CD4-positive, alpha-beta memory T cell (primary cell): Measurements from ENCODE around the gene ZNF260. TPM values are rescaled to one million over a fixed set of nuclear protein-coding genes. Genes with fewer than 3 reads are reported as not detected.

Experiments
- CTCF ChIA-PET: fragments of 350-600 bp; sonication (Branson Sonifier 250); formaldehyde crosslinking; loops from one replicate; lab custom pipeline; 2021; ENCODE audit warnings: inconsistent platforms; ENCODE audit not compliant: partially characterized antibody; lab: Charles Lee
- POLR2A ChIA-PET: fragments of 350-600 bp; sonication (Branson Sonifier 250); formaldehyde crosslinking; loops from one replicate; lab custom pipeline; 2021; ENCODE audit not compliant: partially characterized antibody; lab: Charles Lee
- DNase-seq, 5 donors: peaks; one replicate each; pipeline versions ENCODE4 v3.0.0 to v3.0.0-alpha.2; 2020 to 2022; ENCODE audit warnings: mixed read lengths in 1 of 5
- H3K27ac ChIP-seq: one replicate; pipeline ENCODE4 v1.7.0; 2013; ENCODE audit warnings: low read depth, low read length
- H3K27me3 ChIP-seq: 2 replicates; pipeline ENCODE4 v1.7.0; 2013; ENCODE audit warnings: mild to moderate bottlenecking, low read length, moderate library complexity; ENCODE audit not compliant: insufficient read depth
- H3K36me3 ChIP-seq: 2 replicates; pipeline ENCODE4 v1.7.0; 2013; ENCODE audit warnings: mild to moderate bottlenecking, low read length, moderate library complexity; ENCODE audit not compliant: insufficient read depth
- H3K4me1 ChIP-seq: 2 replicates; pipeline ENCODE4 v1.7.0; 2013; ENCODE audit warnings: mild to moderate bottlenecking, low read length, moderate library complexity; ENCODE audit not compliant: insufficient read depth
- H3K4me3 ChIP-seq, 2 donors: one replicate each; pipeline ENCODE4 v1.7.0; 2013; ENCODE audit warnings: low read length in 2 of 2, mild to moderate bottlenecking in 1 of 2
- H3K9me3 ChIP-seq, 2 donors: one replicate each; pipeline ENCODE4 v1.7.0; 2013; ENCODE audit warnings: low read length in 2 of 2, control low read depth in 1 of 2; ENCODE audit not compliant: control insufficient read depth in 1 of 2
- H3K27ac Mint-ChIP-seq, 7 donors: one replicate each; pipeline ENCODE4 v1.8.0; 2020 to 2021; ENCODE audit warnings: mixed read lengths in 7 of 7, mild to moderate bottlenecking in 6 of 7, inconsistent platforms in 3 of 7, moderate library complexity in 3 of 7
- H3K27me3 Mint-ChIP-seq, 2 donors: one replicate each; pipeline ENCODE4 v1.8.0; 2020 to 2021; ENCODE audit warnings: mixed read lengths in 2 of 2
- H3K36me3 Mint-ChIP-seq, 2 donors: one replicate each; pipeline ENCODE4 v1.8.0; 2020 to 2021; ENCODE audit warnings: mixed read lengths in 2 of 2, inconsistent platforms in 1 of 2, mild to moderate bottlenecking in 1 of 2
- H3K4me1 Mint-ChIP-seq, 4 donors: one replicate each; pipeline ENCODE4 v1.8.0; 2020 to 2021; ENCODE audit warnings: mixed read lengths in 4 of 4, mild to moderate bottlenecking in 1 of 4
- H3K4me3 Mint-ChIP-seq, 8 donors: one replicate each; pipeline ENCODE4 v1.8.0; 2020 to 2021; ENCODE audit warnings: mixed read lengths in 8 of 8, mild to moderate bottlenecking in 7 of 8, moderate library complexity in 6 of 8, inconsistent platforms in 3 of 8
- H3K9me3 Mint-ChIP-seq, 8 donors: one replicate each; pipeline ENCODE4 v1.8.0; 2020 to 2021; ENCODE audit warnings: mixed read lengths in 8 of 8, mild to moderate bottlenecking in 5 of 8, inconsistent platforms in 3 of 8, moderate library complexity in 1 of 8
- intact Hi-C: fragments of 100-400 bp; cut with micrococcal nuclease; formaldehyde crosslinking; loops from one replicate; pipeline ENCODE4 v1.15.1; 2023
- polyA plus RNA-seq, 2 donors: library from polyadenylated mRNA; unstranded; fragments of 300-500 nt; fragmentation: Illumina TruSeq; gene quantifications; one replicate each; pipeline ENCODE4 v1.2.3, GENCODE V29; 2021
- total RNA-seq, 2 experiments: library from RNA; stranded (reverse); gene quantifications; one replicate each; pipeline ENCODE4 v1.2.3, GENCODE V29; 2021

The ZNF260 gene
- total RNA-seq = 10 to 100 TPM; 15.4 to 18.8 TPM
- 10 to 100 TPM in 1 of 2 donors, 1 to 10 TPM in 1; 6.4 to 11.3 TPM for polyA plus RNA-seq

DNA sequence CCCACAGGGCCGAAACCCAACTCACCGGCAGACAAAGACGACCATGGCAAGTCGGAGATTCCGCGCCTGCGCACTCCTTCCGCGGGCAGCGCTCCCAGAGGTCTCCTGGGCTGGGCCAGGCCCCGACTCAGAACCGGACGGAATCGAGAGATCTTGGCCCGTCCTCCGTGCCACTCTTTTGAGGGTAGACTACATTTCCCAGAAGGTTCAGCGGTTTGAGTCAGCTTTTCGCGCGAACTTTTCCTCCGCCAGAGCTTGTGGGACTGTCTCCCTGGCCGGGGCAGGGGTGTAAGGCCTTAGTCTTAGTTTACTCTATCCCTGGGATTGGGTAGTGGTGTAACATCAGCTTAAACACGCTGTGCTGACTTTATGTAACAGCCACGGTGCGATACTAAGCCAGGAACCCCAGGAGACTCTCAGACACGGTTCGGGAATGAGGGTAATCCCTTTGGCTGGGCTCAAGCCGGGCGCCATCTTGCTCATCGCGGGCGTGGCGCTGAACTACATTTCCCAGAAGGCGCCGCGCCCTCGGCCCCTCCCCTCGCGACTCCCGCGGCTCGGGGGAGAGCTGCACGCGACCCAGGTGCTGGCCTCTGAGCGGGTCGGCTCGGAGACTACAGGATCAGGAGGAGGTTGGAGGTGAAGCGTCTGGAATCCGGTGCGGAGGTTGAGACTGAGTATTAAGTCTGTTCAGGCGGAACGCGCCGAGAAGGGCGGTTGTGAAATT, at the start of gene ZNF260:
Gene ZNF260 (minus strand): TSS at position 78 of the 727 bp plus-strand sequence. CDS start 13,033 bp downstream, outside the sequence.
- Histone ChIP-seq H3K4me3 (peak within 1 kb of the TSS; percentile 88 to 99), H3K27ac (peak within 1 kb of the TSS; percentile 87), H3K36me3 (peaks cover 7% of the 10 kb centered on the region), H3K4me1 (peaks cover 22% of the 10 kb centered on the region), H3K9me3 (peaks cover 0 to 20% of the 10 kb centered on the region in 2 donors), H3K27me3 (no peaks in the 10 kb centered on the region)
- peak; percentile 90 to 95 (median 93) for DNase-seq
- intact Hi-C loops = loop anchor here (1.0 to 5.0 kb wide), 14 partner anchors 39 to 1066 kb away; partner anchors contain the start of genes ZFP14, ZNF146, ZNF345 and ZNF382
- Mint-ChIP-seq H3K36me3 (peaks cover 34 to 44% of the 10 kb centered on the region in 2 donors), H3K27me3 (no peaks in the 10 kb centered on the region), H3K4me3 (peak within 1 kb of the TSS; percentile 91 to 100 (median 97)), H3K4me1 (peaks cover 17 to 29% (median 22%) of the 10 kb centered on the region in 4 donors), H3K9me3 (peaks cover 2 to 55% (median 29%) of the 10 kb centered on the region in 8 donors), H3K27ac (peak within 1 kb of the TSS; percentile 91 to 99 (median 97))
- CTCF ChIA-PET = interaction anchor here (0.7 to 2.0 kb wide), 5 partner anchors 15 to 842 kb away, joined by 3 to 8 read pairs (median 3); partner anchors contain the start of genes ZNF382, ZNF527, ZNF566 and ZNF567
- POLR2A ChIA-PET = interaction anchor here (0.6 to 4.6 kb wide), 24 partner anchors 25 to 1066 kb away, joined by 3 to 51 read pairs (median 8); partner anchors contain the start of genes ZFP14, ZFP82, ZNF146 and ZNF345

DNA sequence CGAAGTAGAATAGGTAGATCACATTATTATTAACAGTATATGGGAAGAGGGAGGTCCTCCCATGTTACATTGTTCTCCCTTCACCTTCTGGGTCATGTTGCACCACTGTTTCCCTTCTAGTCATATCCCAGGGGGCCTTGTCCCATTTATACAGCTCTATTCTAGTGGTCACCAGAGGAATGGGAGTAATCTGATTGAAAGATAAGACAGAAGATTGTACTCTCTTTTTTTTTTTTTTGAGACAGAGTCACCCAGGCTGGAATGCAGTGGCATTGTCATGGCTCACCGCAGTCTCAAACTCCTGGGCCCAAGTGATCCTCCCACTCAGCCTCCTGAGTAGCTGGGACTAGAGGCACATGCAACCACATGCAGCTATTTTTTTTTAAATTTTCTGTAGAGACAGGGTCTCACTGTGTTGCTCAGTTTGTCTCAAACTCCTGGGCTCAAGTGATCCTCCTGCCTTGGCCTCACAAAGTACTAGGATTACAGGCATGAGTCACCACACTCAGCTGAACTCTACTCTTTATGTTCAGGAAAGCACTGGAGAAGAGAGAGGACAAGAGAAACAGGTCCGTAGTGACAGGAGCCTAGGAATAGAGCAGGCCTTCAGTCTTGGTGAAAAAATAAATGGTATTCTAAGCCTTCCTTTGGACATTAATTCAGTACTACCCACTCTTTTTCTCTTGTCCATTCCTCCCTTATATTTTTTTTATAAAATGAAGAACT, 49.4 kb upstream of the ZNF260 start:
- POLR2A ChIA-PET = no interaction called here
- Mint-ChIP-seq H3K4me3 (no peak overlapping the region), H3K9me3 (peaks cover 0 to 25% (median 15%) of the 10 kb centered on the region in 8 donors), H3K27ac (no peak overlapping the region), H3K27me3 (no peaks in the 10 kb centered on the region), H3K36me3 (peaks cover 49 to 60% of the 10 kb centered on the region in 2 donors), H3K4me1 (peaks cover 16 to 27% (median 21%) of the 10 kb centered on the region in 4 donors)
- H3K27ac ChIP-seq = no peak overlapping the region
- CTCF ChIA-PET = no interaction called here
- peaks cover 9% of the 10 kb centered on the region for H3K36me3 ChIP-seq
- DNase-seq = no peak
- no peak overlapping the region for H3K4me3 ChIP-seq
- no peaks in the 10 kb centered on the region for H3K27me3 ChIP-seq
- H3K9me3 ChIP-seq = peaks cover 0 to 11% of the 10 kb centered on the region in 2 donors
- H3K4me1 ChIP-seq = peaks cover 13% of the 10 kb centered on the region
- intact Hi-C loops = loop anchor here (10.0 kb wide), 1 partner anchor 87 kb away; the partner anchor contains the start of gene ZNF461

DNA sequence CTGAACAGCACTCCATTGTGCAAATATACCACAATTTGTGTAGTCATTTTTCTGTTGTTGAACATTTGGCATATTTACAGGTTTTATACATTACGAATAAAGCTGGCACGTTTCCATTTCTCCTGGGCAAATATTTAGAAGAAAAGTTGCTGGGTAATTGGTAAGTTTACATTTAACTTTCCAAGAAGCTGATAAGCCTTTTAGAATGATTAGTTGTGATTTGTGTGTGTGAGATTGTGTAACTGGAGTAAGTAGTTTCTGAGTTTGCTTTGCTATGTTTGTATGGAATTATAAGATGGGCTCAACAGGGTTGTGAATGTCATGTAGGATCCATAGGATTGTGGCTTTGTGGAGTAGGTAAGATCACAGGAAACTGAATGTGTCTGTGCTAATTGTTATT, 46.7 kb upstream of the ZNF260 start:
- H3K36me3 Mint-ChIP-seq = peaks cover 40 to 53% of the 10 kb centered on the region in 2 donors
- intact Hi-C loops = loop anchor here (10.0 kb wide), 1 partner anchor 90 kb away; the partner anchor contains the start of gene ZNF461

DNA sequence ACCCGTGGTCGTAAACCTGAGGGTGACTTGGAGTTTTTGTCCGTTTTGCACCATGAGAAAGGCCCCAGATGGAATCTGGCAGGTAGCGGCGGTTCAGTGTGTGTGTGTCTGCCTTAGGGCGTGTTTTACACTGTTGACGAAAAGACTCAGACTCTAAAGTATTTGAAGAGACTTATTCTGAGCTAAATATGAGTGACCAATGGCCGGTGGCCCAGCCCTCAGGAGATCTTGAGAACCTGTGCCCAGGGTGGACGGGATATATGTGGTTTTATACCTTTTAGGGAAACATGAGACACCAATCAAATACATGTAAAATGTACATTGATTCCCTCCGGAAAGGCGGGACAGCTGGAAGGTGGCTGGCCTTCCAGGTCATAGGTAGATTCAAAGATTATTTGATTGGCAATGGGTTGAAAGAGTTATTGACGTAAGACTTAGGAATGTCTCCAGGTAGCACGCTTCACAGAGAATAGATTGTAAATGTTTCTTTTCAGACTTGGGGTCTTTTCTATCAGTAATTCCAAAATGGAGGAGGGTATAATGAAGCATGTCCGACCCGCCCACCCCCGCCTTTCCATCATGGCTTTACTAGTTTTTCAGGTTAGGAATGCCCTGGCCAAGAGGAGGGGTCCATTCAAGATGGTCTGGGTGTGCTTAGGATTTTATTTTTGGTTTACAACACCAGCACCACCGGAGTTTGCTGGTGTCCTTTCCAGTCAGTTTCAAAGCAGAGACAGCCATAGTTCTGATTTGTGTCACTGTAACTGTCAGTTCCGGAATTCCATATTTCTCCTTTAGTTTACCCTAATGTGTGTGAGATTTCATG, 46.0 kb upstream of the ZNF260 start:
- H3K27me3 Mint-ChIP-seq = no peaks in the 10 kb centered on the region
- peaks cover 0 to 17% (median 2%) of the 10 kb centered on the region in 8 donors for H3K9me3 Mint-ChIP-seq
- H3K36me3 ChIP-seq = peaks cover 6% of the 10 kb centered on the region
- H3K27ac Mint-ChIP-seq = peak overlapping the region; percentile 93 to 100 (median 98)
- peaks cover 40 to 53% of the 10 kb centered on the region in 2 donors for H3K36me3 Mint-ChIP-seq
- H3K4me1 Mint-ChIP-seq = peaks cover 25 to 39% (median 32%) of the 10 kb centered on the region in 4 donors
- H3K4me3 ChIP-seq = peak overlapping the region; percentile 70 to 86
- H3K27me3 ChIP-seq = no peaks in the 10 kb centered on the region
- H3K4me1 ChIP-seq = peaks cover 22% of the 10 kb centered on the region
- peak overlapping the region; percentile 95 for H3K27ac ChIP-seq
- DNase-seq = peak in 1 of 5 donors; percentile 2
- CTCF ChIA-PET = no interaction called here
- intact Hi-C loops = loop anchor here (1.0 to 10.0 kb wide), 6 partner anchors 31 to 895 kb away; partner anchors contain the start of genes ZNF260, ZNF382, ZNF461 and ZNF566
- H3K9me3 ChIP-seq = no peaks in the 10 kb centered on the region
- POLR2A ChIA-PET = interaction anchor here (0.9 to 2.9 kb wide), 8 partner anchors 11 to 1118 kb away, joined by 3 to 40 read pairs (median 4); partner anchors contain the start of genes POLR2I, TBCB, ZNF260 and ZNF382
- H3K4me3 Mint-ChIP-seq = peak overlapping the region; percentile 89 to 98 (median 96)

More for the DNA sequence above, 46.7 kb upstream of the ZNF260 start:
- peaks cover 0 to 17% (median 2%) of the 10 kb centered on the region in 8 donors for H3K9me3 Mint-ChIP-seq
- POLR2A ChIA-PET = interaction anchor here (2.9 kb wide), 1 partner anchor 30 kb away, joined by 40 read pairs; the partner anchor contains the start of gene ZNF382
- Histone ChIP-seq H3K36me3 (peaks cover 8% of the 10 kb centered on the region), H3K27ac (no peak overlapping the region), H3K27me3 (no peaks in the 10 kb centered on the region), H3K4me1 (peaks cover 22% of the 10 kb centered on the region), H3K4me3 (no peak overlapping the region), H3K9me3 (no peaks in the 10 kb centered on the region)
- H3K4me1 Mint-ChIP-seq = peaks cover 25 to 39% (median 32%) of the 10 kb centered on the region in 4 donors
- H3K27me3 Mint-ChIP-seq = no peaks in the 10 kb centered on the region
- peak overlapping the region; percentile 22 to 98 (median 92) for H3K4me3 Mint-ChIP-seq
- CTCF ChIA-PET = no interaction called here
- peak overlapping the region in 6 of 7 donors; percentile 33 to 95 (median 64) for H3K27ac Mint-ChIP-seq
- no peak for DNase-seq

DNA sequence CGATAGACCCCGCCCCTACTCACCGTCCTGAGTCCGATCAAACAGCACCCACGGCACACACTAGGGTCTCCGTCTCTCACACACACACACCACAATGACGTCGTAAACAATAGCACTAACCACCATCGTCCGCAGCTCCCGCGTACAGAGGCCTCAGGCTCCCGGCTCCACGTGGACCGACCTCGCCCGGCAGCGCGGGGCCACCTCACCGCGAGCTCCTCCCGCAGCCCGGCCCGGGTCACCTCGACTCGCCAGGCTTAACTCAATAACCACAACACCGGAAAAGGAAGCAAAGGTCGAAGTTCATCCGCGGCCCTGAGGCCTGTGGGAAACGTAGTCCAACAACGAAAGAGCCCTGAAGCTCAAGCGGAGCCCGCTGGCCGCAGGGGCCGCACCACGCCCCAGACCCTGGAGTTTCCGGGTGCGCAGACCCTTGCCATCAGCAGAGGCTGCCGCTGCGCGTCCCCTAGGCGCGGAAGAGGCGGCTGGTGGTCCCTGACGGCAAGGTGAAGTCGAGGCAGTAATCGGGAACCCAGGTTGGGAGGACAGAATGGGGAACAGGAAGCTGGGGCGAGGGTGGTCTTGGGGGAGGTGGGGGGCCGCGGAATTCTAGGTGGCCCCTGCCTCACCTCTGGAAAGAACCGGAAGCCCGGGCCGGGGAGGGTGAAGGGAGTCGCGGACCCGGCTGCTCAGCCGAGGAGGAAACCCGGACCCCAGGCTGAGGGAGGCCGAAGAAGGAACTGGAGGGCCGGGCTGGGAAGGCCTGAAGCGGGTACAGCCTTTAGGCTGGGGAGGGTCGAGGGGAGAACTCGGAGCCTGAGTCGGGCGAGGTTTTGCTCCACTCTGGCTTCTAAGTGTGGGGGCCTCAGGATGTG, 45.2 kb upstream of the ZNF260 start, which contains the start of gene ZNF529:
Gene ZNF529 (minus strand): TSS at position 273 of the 875 bp plus-strand sequence. CDS start 946 bp downstream, outside the sequence.
- ChIA-PET POLR2A (interaction anchor here (0.6 to 2.9 kb wide), 18 partner anchors 12 to 1710 kb away, joined by 3 to 40 read pairs (median 4); partner anchors contain the start of genes POLR2I, TBCB, ZFP14 and ZNF146), CTCF (no interaction called here)
- peak; percentile 86 to 98 (median 89) for DNase-seq
- peaks cover 10% of the 10 kb centered on the region for H3K36me3 ChIP-seq
- Mint-ChIP-seq H3K9me3 (peaks cover 0 to 26% (median 8%) of the 10 kb centered on the region in 8 donors), H3K36me3 (peaks cover 47 to 58% of the 10 kb centered on the region in 2 donors), H3K27me3 (no peaks in the 10 kb centered on the region), H3K4me3 (peak within 1 kb of the TSS; percentile 89 to 98 (median 96)), H3K27ac (peak within 1 kb of the TSS; percentile 93 to 100 (median 98)), H3K4me1 (peaks cover 25 to 39% (median 34%) of the 10 kb centered on the region in 4 donors)
- H3K4me3 ChIP-seq = peak within 1 kb of the TSS; percentile 70 to 86
- no peaks in the 10 kb centered on the region for H3K9me3 ChIP-seq
- intact Hi-C loops = loop anchor here (1.0 to 10.0 kb wide), 6 partner anchors 32 to 896 kb away; partner anchors contain the start of genes ZNF260, ZNF382, ZNF461 and ZNF566
- H3K27me3 ChIP-seq = no peaks in the 10 kb centered on the region
- H3K27ac ChIP-seq = peak within 1 kb of the TSS; percentile 95
- H3K4me1 ChIP-seq = peaks cover 22% of the 10 kb centered on the region
